Chondrocyte (in vitro differentiated cells): ENCODE measurements around the gene ERI2. TPM values are rescaled to one million over a fixed set of nuclear protein-coding genes. Genes with fewer than 3 reads are reported as not detected.

Experiments
- DNase-seq: peaks from one replicate; pipeline ENCODE4 v3.0.0; 2021; ENCODE audit warnings: mixed read lengths, low spot score
- H3K27ac Mint-ChIP-seq: one replicate; pipeline ENCODE4 v1.8.0; 2021; ENCODE audit warnings: mild to moderate bottlenecking, moderate library complexity, mixed read lengths; ENCODE audit not compliant: unreplicated experiment
- H3K27me3 Mint-ChIP-seq: 2 replicates; pipeline ENCODE4 v1.8.0; 2021; ENCODE audit warnings: low read depth, mixed read lengths
- H3K36me3 Mint-ChIP-seq: 2 replicates; pipeline ENCODE4 v1.8.0; 2021; ENCODE audit warnings: low read depth, mixed read lengths
- H3K4me1 Mint-ChIP-seq: 2 replicates; pipeline ENCODE4 v1.8.0; 2021; ENCODE audit warnings: low read depth, mild to moderate bottlenecking, mixed read lengths
- H3K4me3 Mint-ChIP-seq: one replicate; pipeline ENCODE4 v1.8.0; 2021; ENCODE audit warnings: mild to moderate bottlenecking, moderate library complexity, mixed read lengths; ENCODE audit not compliant: unreplicated experiment
- H3K9me3 Mint-ChIP-seq: 2 replicates; pipeline ENCODE4 v1.8.0; 2021; ENCODE audit warnings: low read depth, mixed read lengths
- CTCF ChIP-seq: fragments of 200-600 bp; sonication (generic); IDR thresholded peaks from 2 replicates; pipeline ENCODE4 v1.5.0; 2021; ENCODE audit warnings: antibody characterized with exemption, mild to moderate bottlenecking, moderate library complexity
- total RNA-seq: library from RNA; stranded (reverse); gene quantifications from 3 replicates; pipeline ENCODE4 v1.2.1, GENCODE V29; 2021

The ERI2 gene
- total RNA-seq, 1 donor from 2014 or later, result 11.5 TPM

GRCh38 chr16:20798364-20798763 is 7.9 kb downstream of the ERI2 start:
- TF ChIP-seq CTCF, result no peak
- Mint-ChIP-seq H3K9me3 (no peaks in the 10 kb centered on the region), H3K27ac (no peak overlapping the region), H3K36me3 (peaks cover 3% of the 10 kb centered on the region), H3K27me3 (no peaks in the 10 kb centered on the region), H3K4me3 (no peak overlapping the region), H3K4me1 (no peaks in the 10 kb centered on the region)
- DNase-seq, result no peak

GRCh38 chr16:20791923-20792612 is 14.2 kb downstream of the ERI2 start:
- peaks cover 3% of the 10 kb centered on the region for H3K4me1 Mint-ChIP-seq
- H3K9me3 Mint-ChIP-seq, result no peaks in the 10 kb centered on the region
- no peak overlapping the region for H3K4me3 Mint-ChIP-seq
- no peaks in the 10 kb centered on the region for H3K27me3 Mint-ChIP-seq
- no peak for DNase-seq
- TF ChIP-seq CTCF, result no peak
- no peaks in the 10 kb centered on the region for H3K36me3 Mint-ChIP-seq
- H3K27ac Mint-ChIP-seq, result no peak overlapping the region

- no peak for DNase-seq
- no peak for TF ChIP-seq CTCF
- Mint-ChIP-seq H3K4me3 (no peak overlapping the region), H3K27me3 (no peaks in the 10 kb centered on the region), H3K27ac (no peak overlapping the region), H3K9me3 (no peaks in the 10 kb centered on the region), H3K36me3 (no peaks in the 10 kb centered on the region), H3K4me1 (peaks cover 3% of the 10 kb centered on the region)
These were observed 17.1 kb downstream of the ERI2 start for GRCh38 chr16:20789130-20789529.

- no peak overlapping the region for H3K27ac Mint-ChIP-seq
- no peaks in the 10 kb centered on the region for H3K4me1 Mint-ChIP-seq
- no peaks in the 10 kb centered on the region for H3K27me3 Mint-ChIP-seq
- no peaks in the 10 kb centered on the region for H3K36me3 Mint-ChIP-seq
- H3K9me3 Mint-ChIP-seq, result no peaks in the 10 kb centered on the region
- no peak overlapping the region for H3K4me3 Mint-ChIP-seq
- TF ChIP-seq CTCF, result no peak
- DNase-seq, result no peak
These were observed 22.1 kb downstream of the ERI2 start for GRCh38 chr16:20784204-20784603.

GRCh38 chr16:20782470-20782869 is 23.8 kb downstream of the ERI2 start:
- Mint-ChIP-seq H3K4me1 (no peaks in the 10 kb centered on the region), H3K9me3 (no peaks in the 10 kb centered on the region), H3K27ac (no peak overlapping the region), H3K27me3 (no peaks in the 10 kb centered on the region), H3K36me3 (no peaks in the 10 kb centered on the region), H3K4me3 (no peak overlapping the region)
- no peak for TF ChIP-seq CTCF
- no peak for DNase-seq
